GM21737 (cell line): ENCODE data around the gene DST.

ENCODE experiments used
- ATAC-seq: cut with Tn5 transposase; IDR thresholded peaks from one replicate; pipeline ENCODE4 v1.9.1; 2021; ENCODE audit warnings: mild to moderate bottlenecking, moderate library complexity; ENCODE audit not compliant: unreplicated experiment

DST gene

GRCh38 chr6:56448046-56448445 is 194.6 kb downstream of the DST start:
- ATAC-seq = no peak

GRCh38 chr6:56445818-56446217 is 196.9 kb downstream of the DST start:
- no peak for ATAC-seq

GRCh38 chr6:56444855-56445254 is 197.8 kb downstream of the DST start:
- no peak for ATAC-seq

- ATAC-seq = no peak
Observed at GRCh38 chr6:56440551-56440981, 202.1 kb downstream of the DST start.

- no peak for ATAC-seq
Observed at GRCh38 chr6:56437171-56437900, 205.4 kb downstream of the DST start.

- no peak for ATAC-seq
Observed at GRCh38 chr6:56435754-56436153, 206.9 kb downstream of the DST start.

- no peak for ATAC-seq
Observed at GRCh38 chr6:56435326-56435725, 207.4 kb downstream of the DST start.

- ATAC-seq = no peak
Observed at GRCh38 chr6:56434606-56435005, 208.1 kb downstream of the DST start.

- ATAC-seq = no peak
Observed at GRCh38 chr6:56433119-56433518, 209.6 kb downstream of the DST start.

- ATAC-seq = no peak
Observed at GRCh38 chr6:56432194-56432593, 210.5 kb downstream of the DST start.

- no peak for ATAC-seq
Observed at GRCh38 chr6:56430629-56431600, 211.8 kb downstream of the DST start.

GRCh38 chr6:56424542-56425083 is 218.1 kb downstream of the DST start:
- ATAC-seq = no peak

- ATAC-seq = no peak
Observed at GRCh38 chr6:56424064-56424463, 218.6 kb downstream of the DST start.

- no peak for ATAC-seq
Observed at GRCh38 chr6:56420296-56420695, 222.4 kb downstream of the DST start.

- no peak for ATAC-seq
Observed at GRCh38 chr6:56419191-56419590, 223.5 kb downstream of the DST start.

- no peak for ATAC-seq
Observed at GRCh38 chr6:56417823-56418222, 224.9 kb downstream of the DST start.

- ATAC-seq = no peak
Observed at GRCh38 chr6:56416247-56416646, 226.4 kb downstream of the DST start.

GRCh38 chr6:56408976-56409375 is 233.7 kb downstream of the DST start:
- ATAC-seq = no peak
